Neural cell (in vitro differentiated cells): Measurements from ENCODE around the gene ZNF669. TPM values are rescaled to one million over a fixed set of nuclear protein-coding genes. Genes with fewer than 3 reads are reported as not detected.
A peak's percentile ranks its signal among the peaks of the same experiment; 100 is the strongest.

Source experiments
- H2AFZ ChIP-seq: fragments of 200-600, 300-800 bp; sonication (generic), shearing (Covaris generic); 2 replicates; pipeline ENCODE4 v1.6.0; 2014; ENCODE audit warnings: low read depth, mild to moderate bottlenecking, antibody characterized with exemption, low read length, moderate library complexity
- H3F3A ChIP-seq: fragments of 200-600 bp; shearing (Covaris generic); 2 replicates; pipeline ENCODE4 v1.6.1; 2016; ENCODE audit warnings: mild to moderate bottlenecking, moderate library complexity, mixed read lengths, antibody characterized with exemption, low read length; ENCODE audit not compliant: insufficient read depth, poor library complexity, severe bottlenecking
- H3K27ac ChIP-seq: fragments of 200-600, 300-800 bp; sonication (generic), shearing (Covaris generic); 2 replicates; pipeline ENCODE4 v1.5.1; 2014; ENCODE audit warnings: mild to moderate bottlenecking, low read length, moderate library complexity
- H3K27me3 ChIP-seq: fragments of 300-800, 200-600 bp; sonication (generic), shearing (Covaris generic); 2 replicates; pipeline ENCODE4 v1.6.0; 2014; ENCODE audit warnings: mild to moderate bottlenecking, low read depth, low read length, moderate library complexity; ENCODE audit not compliant: insufficient read depth
- H3K36me3 ChIP-seq: fragments of 300-800, 200-600 bp; sonication (generic), shearing (Covaris generic); 2 replicates; pipeline ENCODE4 v1.5.1; 2014; ENCODE audit warnings: mild to moderate bottlenecking, antibody characterized with exemption, low read length, moderate library complexity; ENCODE audit not compliant: insufficient read depth
- H3K4me2 ChIP-seq: fragments of 300-800, 200-600 bp; sonication (generic), shearing (Covaris generic); 2 replicates; pipeline ENCODE4 v1.6.0; 2014; ENCODE audit warnings: mild to moderate bottlenecking, low read length
- H3K4me3 ChIP-seq: fragments of 300-800, 200-600 bp; sonication (generic), shearing (Covaris generic); 2 replicates; pipeline ENCODE4 v1.5.1; 2014; ENCODE audit warnings: mild to moderate bottlenecking, low read length, moderate library complexity
- H3K79me2 ChIP-seq: fragments of 200-600 bp; shearing (Covaris generic); replicated peaks from 2 replicates; pipeline ENCODE4 v1.6.0; 2014; ENCODE audit warnings: mild to moderate bottlenecking, low read length, moderate library complexity; ENCODE audit not compliant: insufficient read depth
- H3K9ac ChIP-seq: fragments of 300-800, 200-600 bp; sonication (generic), shearing (Covaris generic); 2 replicates; pipeline ENCODE4 v1.6.1; 2016; ENCODE audit warnings: mild to moderate bottlenecking, low read length, mixed read lengths
- H3K9me2 ChIP-seq: fragments of 200-600 bp; shearing (Covaris generic); 2 replicates; pipeline ENCODE4 v1.6.1; 2016; ENCODE audit warnings: mild to moderate bottlenecking, low read length, mixed read lengths; ENCODE audit not compliant: insufficient read depth
- H3K9me3 ChIP-seq: fragments of 200-600, 300-800 bp; sonication (generic), shearing (Covaris generic); 2 replicates; pipeline ENCODE4 v1.6.1; 2016; ENCODE audit warnings: mild to moderate bottlenecking, mixed run types, low read length, moderate library complexity, mixed read lengths
- H4K20me1 ChIP-seq: fragments of 200-600 bp; shearing (Covaris generic); 2 replicates; pipeline ENCODE4 v1.6.1; 2016; ENCODE audit warnings: mild to moderate bottlenecking, mixed run types; ENCODE audit not compliant: insufficient read depth
- EP300 ChIP-seq: fragments of 450-650 bp; conservative IDR thresholded peaks from 2 replicates; pipeline ENCODE4 v1.6.1; 2014; ENCODE audit warnings: antibody characterized with exemption, mild to moderate bottlenecking, moderate library complexity; ENCODE audit not compliant: poor library complexity, severe bottlenecking
- EZH2 ChIP-seq: fragments of 200-600, 300-800 bp; shearing (Covaris generic), sonication (generic); IDR thresholded peaks from 2 replicates; pipeline ENCODE4 v1.6.1; 2014; ENCODE audit warnings: antibody characterized with exemption, low read length, borderline replicate concordance, mild to moderate bottlenecking; ENCODE audit not compliant: insufficient read depth, poor library complexity, severe bottlenecking
- MXI1 ChIP-seq: fragments of 450-650 bp; conservative IDR thresholded peaks from 2 replicates; pipeline ENCODE4 v1.6.1; 2014; ENCODE audit warnings: antibody characterized with exemption, mild to moderate bottlenecking; ENCODE audit not compliant: poor library complexity, severe bottlenecking
- POLR2AphosphoS5 ChIP-seq: IDR thresholded peaks from 2 replicates; pipeline ENCODE4 v1.6.1; 2012
- RAD21 ChIP-seq: fragments of 450-650 bp; conservative IDR thresholded peaks from 2 replicates; pipeline ENCODE4 v1.6.1; 2014; ENCODE audit warnings: antibody characterized with exemption, mild to moderate bottlenecking, moderate library complexity
- SMC3 ChIP-seq: fragments of 450-650 bp; conservative IDR thresholded peaks from 2 replicates; pipeline ENCODE4 v1.6.1; 2014; ENCODE audit warnings: antibody characterized with exemption, mild to moderate bottlenecking, moderate library complexity; ENCODE audit not compliant: poor library complexity
- TAF1 ChIP-seq: IDR thresholded peaks from 2 replicates; pipeline ENCODE4 v1.6.1; 2012; ENCODE audit warnings: low read depth
- polyA plus RNA-seq: library from polyadenylated mRNA; depleted of rRNA; stranded (reverse); fragments of >200 nt; gene quantifications from 2 replicates; pipeline ENCODE4 v1.2.3, GENCODE V29; 2014
- TF ChIP-seq, protein P1 (sequence below): fragments of 450-650 bp; IDR thresholded peaks from 2 replicates; pipeline ENCODE4 v1.5.1; 2014; ENCODE audit warnings: antibody characterized with exemption, mild to moderate bottlenecking, moderate library complexity; ENCODE audit not compliant: poor library complexity, severe bottlenecking
- TF ChIP-seq, protein P2 (sequence below): IDR thresholded peaks from 2 replicates; pipeline ENCODE4 v1.6.1; 2012; ENCODE audit warnings: borderline replicate concordance

Gene ZNF669
- polyA plus RNA-seq, 1 donor from 2014 or later = 22.7 TPM

DNA sequence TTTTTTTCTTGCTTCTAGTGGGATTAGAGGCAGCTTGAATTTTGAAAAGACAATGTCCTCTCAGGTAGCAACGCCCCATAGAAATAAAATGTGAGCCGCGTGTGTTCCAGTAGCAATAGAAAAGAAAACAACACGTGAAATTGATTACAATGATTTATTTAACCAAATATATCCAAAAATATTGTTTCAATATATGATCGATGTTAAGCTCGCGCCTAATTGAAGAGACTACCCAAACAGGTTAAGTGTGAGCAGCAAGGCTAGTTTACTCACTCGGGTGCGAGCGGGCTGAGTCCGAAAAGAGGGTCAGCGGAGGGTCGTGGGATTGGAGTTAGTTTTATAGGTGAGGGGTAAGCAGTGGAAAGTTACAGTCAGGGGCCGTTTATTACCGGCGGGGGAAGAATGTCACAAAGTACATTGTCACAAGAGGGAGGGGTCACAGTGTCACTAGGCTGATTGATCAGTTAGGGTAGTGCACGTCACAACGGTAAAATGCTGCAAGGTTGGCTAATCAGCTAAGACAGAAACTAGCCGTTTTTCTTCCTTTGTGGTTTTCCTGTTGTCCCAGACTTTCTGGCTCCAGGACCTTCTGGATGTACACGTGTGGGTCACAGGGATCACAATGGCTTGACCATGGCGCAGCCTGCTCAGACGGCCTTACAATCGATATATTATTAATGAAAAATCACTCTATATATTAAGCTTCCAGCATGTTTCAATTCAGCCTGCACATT, 24.8 kb downstream of the ZNF669 start:
- H3K36me3 ChIP-seq = no peaks in the 10 kb centered on the region
- TF ChIP-seq TAF1 (no peak), POLR2AphosphoS5 (no peak), EZH2 (no peak), MXI1 (no peak), EP300 (no peak), RAD21 (no peak), SMC3 (no peak)
- TF ChIP-seq, protein P1, sequence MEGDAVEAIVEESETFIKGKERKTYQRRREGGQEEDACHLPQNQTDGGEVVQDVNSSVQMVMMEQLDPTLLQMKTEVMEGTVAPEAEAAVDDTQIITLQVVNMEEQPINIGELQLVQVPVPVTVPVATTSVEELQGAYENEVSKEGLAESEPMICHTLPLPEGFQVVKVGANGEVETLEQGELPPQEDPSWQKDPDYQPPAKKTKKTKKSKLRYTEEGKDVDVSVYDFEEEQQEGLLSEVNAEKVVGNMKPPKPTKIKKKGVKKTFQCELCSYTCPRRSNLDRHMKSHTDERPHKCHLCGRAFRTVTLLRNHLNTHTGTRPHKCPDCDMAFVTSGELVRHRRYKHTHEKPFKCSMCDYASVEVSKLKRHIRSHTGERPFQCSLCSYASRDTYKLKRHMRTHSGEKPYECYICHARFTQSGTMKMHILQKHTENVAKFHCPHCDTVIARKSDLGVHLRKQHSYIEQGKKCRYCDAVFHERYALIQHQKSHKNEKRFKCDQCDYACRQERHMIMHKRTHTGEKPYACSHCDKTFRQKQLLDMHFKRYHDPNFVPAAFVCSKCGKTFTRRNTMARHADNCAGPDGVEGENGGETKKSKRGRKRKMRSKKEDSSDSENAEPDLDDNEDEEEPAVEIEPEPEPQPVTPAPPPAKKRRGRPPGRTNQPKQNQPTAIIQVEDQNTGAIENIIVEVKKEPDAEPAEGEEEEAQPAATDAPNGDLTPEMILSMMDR = no peak
- TF ChIP-seq, protein P2, sequence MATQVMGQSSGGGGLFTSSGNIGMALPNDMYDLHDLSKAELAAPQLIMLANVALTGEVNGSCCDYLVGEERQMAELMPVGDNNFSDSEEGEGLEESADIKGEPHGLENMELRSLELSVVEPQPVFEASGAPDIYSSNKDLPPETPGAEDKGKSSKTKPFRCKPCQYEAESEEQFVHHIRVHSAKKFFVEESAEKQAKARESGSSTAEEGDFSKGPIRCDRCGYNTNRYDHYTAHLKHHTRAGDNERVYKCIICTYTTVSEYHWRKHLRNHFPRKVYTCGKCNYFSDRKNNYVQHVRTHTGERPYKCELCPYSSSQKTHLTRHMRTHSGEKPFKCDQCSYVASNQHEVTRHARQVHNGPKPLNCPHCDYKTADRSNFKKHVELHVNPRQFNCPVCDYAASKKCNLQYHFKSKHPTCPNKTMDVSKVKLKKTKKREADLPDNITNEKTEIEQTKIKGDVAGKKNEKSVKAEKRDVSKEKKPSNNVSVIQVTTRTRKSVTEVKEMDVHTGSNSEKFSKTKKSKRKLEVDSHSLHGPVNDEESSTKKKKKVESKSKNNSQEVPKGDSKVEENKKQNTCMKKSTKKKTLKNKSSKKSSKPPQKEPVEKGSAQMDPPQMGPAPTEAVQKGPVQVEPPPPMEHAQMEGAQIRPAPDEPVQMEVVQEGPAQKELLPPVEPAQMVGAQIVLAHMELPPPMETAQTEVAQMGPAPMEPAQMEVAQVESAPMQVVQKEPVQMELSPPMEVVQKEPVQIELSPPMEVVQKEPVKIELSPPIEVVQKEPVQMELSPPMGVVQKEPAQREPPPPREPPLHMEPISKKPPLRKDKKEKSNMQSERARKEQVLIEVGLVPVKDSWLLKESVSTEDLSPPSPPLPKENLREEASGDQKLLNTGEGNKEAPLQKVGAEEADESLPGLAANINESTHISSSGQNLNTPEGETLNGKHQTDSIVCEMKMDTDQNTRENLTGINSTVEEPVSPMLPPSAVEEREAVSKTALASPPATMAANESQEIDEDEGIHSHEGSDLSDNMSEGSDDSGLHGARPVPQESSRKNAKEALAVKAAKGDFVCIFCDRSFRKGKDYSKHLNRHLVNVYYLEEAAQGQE = no peak
- no peaks in the 10 kb centered on the region for H3K27me3 ChIP-seq
- H3K4me2 ChIP-seq = peak overlapping the region; percentile 11
- H4K20me1 ChIP-seq = no peaks in the 10 kb centered on the region
- H3K79me2 ChIP-seq = peaks cover 29% of the 10 kb centered on the region
- H2AFZ ChIP-seq = peak overlapping the region; percentile 96
- peak overlapping the region; percentile 85 for H3K27ac ChIP-seq
- H3F3A ChIP-seq = no peaks in the 10 kb centered on the region
- peak overlapping the region; percentile 91 for H3K9ac ChIP-seq
- H3K4me3 ChIP-seq = peak overlapping the region; percentile 96
- no peaks in the 10 kb centered on the region for H3K9me2 ChIP-seq
- peaks cover 1% of the 10 kb centered on the region for H3K9me3 ChIP-seq

DNA sequence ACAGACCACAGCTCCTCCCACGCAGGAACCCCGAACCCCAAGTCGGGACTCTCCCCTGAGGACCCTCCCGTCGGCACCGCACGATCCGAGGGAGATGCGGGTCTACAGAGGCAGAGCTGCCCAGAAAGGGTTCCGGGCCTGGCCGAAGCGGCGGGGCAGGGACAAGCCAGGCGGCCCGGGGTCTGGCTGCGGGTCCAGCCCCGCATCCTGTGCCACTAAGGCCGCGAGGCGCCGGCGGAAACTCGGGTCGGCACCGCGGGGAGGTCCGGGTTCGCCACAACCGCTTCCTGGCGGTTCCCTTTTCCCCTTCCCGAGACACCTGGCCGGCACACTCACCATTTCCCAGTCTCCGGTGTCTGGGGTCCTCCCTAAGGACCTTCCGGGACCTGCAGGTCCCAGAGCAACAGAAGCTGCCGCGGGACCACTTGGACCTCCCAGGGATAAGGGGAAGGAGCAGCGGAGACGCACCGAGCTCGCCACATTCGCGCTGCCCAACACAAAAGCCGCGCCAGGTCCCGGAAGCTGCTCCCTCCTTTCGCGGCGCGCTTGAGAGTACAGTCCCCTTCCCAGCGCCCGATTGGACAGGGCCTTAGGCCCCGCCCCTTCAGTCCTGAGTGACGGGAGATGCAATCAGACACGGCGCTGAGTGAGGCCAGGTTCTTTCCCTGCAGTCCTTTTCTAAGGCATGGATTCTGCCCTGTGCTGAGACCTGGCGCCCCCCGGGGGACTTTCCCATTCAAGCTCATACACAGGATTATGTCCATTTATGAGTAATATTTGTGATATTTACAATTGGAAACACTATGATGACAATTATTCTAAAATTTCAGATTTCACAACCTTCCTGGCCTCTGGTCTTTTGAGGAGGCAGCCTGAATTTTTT, 25.7 kb downstream of the ZNF669 start, which contains the start of gene ZNF670:
ZNF670 (minus strand) TSS at position 554 of the 883 bp plus-strand sequence; CDS start at position 339, 215 bp downstream.
- Histone ChIP-seq H3K36me3 (no peaks in the 10 kb centered on the region), H3K9ac (peak within 1 kb of the TSS; percentile 91), H3K4me3 (peak within 1 kb of the TSS; percentile 96), H3K9me3 (peaks cover 7% of the 10 kb centered on the region), H3K79me2 (peaks cover 37% of the 10 kb centered on the region), H3K4me2 (peak within 1 kb of the TSS; percentile 51), H3K9me2 (no peaks in the 10 kb centered on the region), H3K27ac (peak within 1 kb of the TSS; percentile 85), H3F3A (no peaks in the 10 kb centered on the region), H4K20me1 (no peaks in the 10 kb centered on the region), H2AFZ (peak within 1 kb of the TSS; percentile 96), H3K27me3 (no peaks in the 10 kb centered on the region)
- TF ChIP-seq TAF1 (peak; percentile 85), SMC3 (peak; percentile 45), RAD21 (no peak), MXI1 (peak; percentile 89), POLR2AphosphoS5 (peak; percentile 96), EZH2 (no peak), EP300 (peak; percentile 37)
- TF ChIP-seq, protein P2 = peak; percentile 84
- TF ChIP-seq, protein P1 = peak; percentile 39
